GM12878 (cell line): Measurements from ENCODE around the gene SORCS2. TPM values are rescaled to one million over a fixed set of nuclear protein-coding genes. Genes with fewer than 3 reads are reported as not detected.

ENCODE experiments used
- ATAC-seq: fragments of 200-7000 bp; cut with Tn5 transposase; 3 replicates; pipeline ENCODE4 v1.9.1; 2020; ENCODE audit warnings: mild to moderate bottlenecking, moderate library complexity
- BruUV-seq: library from RNA; stranded (reverse); fragments of 400-500 nt; replicated peaks from 2 replicates; lab custom pipeline; 2021; lab: Mats Ljungman, UMichigan
- CTCF ChIA-PET: fragments of 300-600 bp; sonication (Branson Sonifier 250); formaldehyde crosslinking; extraction: SDS; loops from one replicate; lab custom pipeline; 2021; ENCODE audit warnings: inconsistent platforms; lab: Yijun Ruan, JAX
- POLR2A ChIA-PET: fragments of 350-600 bp; formaldehyde crosslinking; extraction: SDS; loops from one replicate; lab custom pipeline; 2021; ENCODE audit warnings: inconsistent platforms; lab: Charles Lee
- RAD21 ChIA-PET: fragments of 300-600 bp; sonication (Branson Sonifier 250); formaldehyde crosslinking; loops from one replicate; lab custom pipeline; 2023; ENCODE audit warnings: antibody characterized with exemption; ENCODE audit not compliant: unreplicated experiment; lab: Charles Lee
- SMC1A ChIA-PET: fragments of 300-600 bp; sonication (Branson Sonifier 250); formaldehyde crosslinking; loops from one replicate; lab custom pipeline; 2023; ENCODE audit not compliant: unreplicated experiment, uncharacterized antibody; lab: Charles Lee
- DNase-seq: peaks from one replicate; pipeline ENCODE4 v3.0.0-alpha.2; 2011; ENCODE audit warnings: low read depth, low spot score
- FAIRE-seq: peaks from 3 replicates; lab custom pipeline; 2011; peaks lifted over from hg19 to GRCh38; lab: Jason Lieb, UNC
- H2AFZ ChIP-seq: 2 replicates; pipeline ENCODE4 v1.6.0; 2011; ENCODE audit warnings: low read depth, low read length, control low read depth; ENCODE audit not compliant: control insufficient read depth
- H3K27ac ChIP-seq: 2 replicates; pipeline ENCODE4 v1.5.1; 2011; ENCODE audit warnings: control low read depth; ENCODE audit not compliant: control insufficient read depth, insufficient read depth
- H3K27me3 ChIP-seq, 2 experiments: replicated peaks in 1 of 2; 2 replicates each; pipeline versions ENCODE4 v1.6.0 to v1.6.1; 2011; ENCODE audit warnings: low read length in 1 of 2; ENCODE audit not compliant: control insufficient read depth in 2 of 2, insufficient read depth in 2 of 2
- H3K36me3 ChIP-seq, 2 experiments: 2 replicates each; pipeline ENCODE4 v1.5.1; 2011; ENCODE audit warnings: low read length in 1 of 2; ENCODE audit not compliant: control insufficient read depth in 2 of 2, insufficient read depth in 2 of 2
- H3K4me1 ChIP-seq: 2 replicates; pipeline ENCODE4 v1.6.1; 2011; ENCODE audit warnings: mild to moderate bottlenecking, low read length, moderate library complexity, mixed read lengths; ENCODE audit not compliant: control insufficient read depth, insufficient read depth
- H3K4me2 ChIP-seq: 2 replicates; pipeline ENCODE4 v1.6.0; 2011; ENCODE audit warnings: control low read depth; ENCODE audit not compliant: control insufficient read depth, insufficient read depth
- H3K4me3 ChIP-seq: fragments of 200-600 bp; sonication (generic); 2 replicates; pipeline ENCODE4 v1.5.1; 2016
- H3K79me2 ChIP-seq: 2 replicates; pipeline ENCODE4 v1.6.0; 2011; ENCODE audit warnings: low read length; ENCODE audit not compliant: control insufficient read depth, insufficient read depth
- H3K9ac ChIP-seq: 2 replicates; pipeline ENCODE4 v1.8.0; 2011; ENCODE audit warnings: low read length, control low read depth, mixed read lengths; ENCODE audit not compliant: control insufficient read depth, insufficient read depth
- H3K9me3 ChIP-seq: replicated peaks from 3 replicates; pipeline ENCODE4 v1.5.1; 2011; ENCODE audit warnings: mild to moderate bottlenecking, low read length; ENCODE audit not compliant: control insufficient read depth, insufficient read depth
- H4K20me1 ChIP-seq: 2 replicates; pipeline ENCODE4 v1.6.0; 2011; ENCODE audit not compliant: control insufficient read depth, insufficient read depth
- DPF2 ChIP-seq: fragments of 450-650 bp; IDR thresholded peaks from 2 replicates; pipeline ENCODE4 v1.6.1; 2017; ENCODE audit warnings: mild to moderate bottlenecking
- EZH2 ChIP-seq: IDR thresholded peaks from 2 replicates; pipeline ENCODE4 v1.6.1; 2012; ENCODE audit warnings: low read depth, mild to moderate bottlenecking, control low read depth, inconsistent platforms, low read length, borderline replicate concordance; ENCODE audit not compliant: control insufficient read depth
- HCFC1 ChIP-seq: fragments of 150-350 bp; IDR thresholded peaks from 2 replicates; pipeline ENCODE4 v1.6.1; 2014; ENCODE audit warnings: low read length
- HSF1 ChIP-seq: fragments of 150-350 bp; IDR thresholded peaks from 2 replicates; pipeline ENCODE4 v1.6.1; 2014; ENCODE audit warnings: mild to moderate bottlenecking, low read depth, low read length
- KDM1A ChIP-seq: fragments of 200-600 bp; sonication (generic); IDR thresholded peaks from 2 replicates; pipeline ENCODE4 v1.6.1; 2016; ENCODE audit warnings: borderline replicate concordance
- MTA2 ChIP-seq: fragments of 450-650 bp; IDR thresholded peaks from 2 replicates; pipeline ENCODE4 v1.6.1; 2016; ENCODE audit warnings: low read depth, mild to moderate bottlenecking, moderate library complexity
- MYC ChIP-seq: IDR thresholded peaks from 2 replicates; pipeline ENCODE4 v1.6.1; 2011; ENCODE audit warnings: mild to moderate bottlenecking, low read length, moderate library complexity, inconsistent platforms; ENCODE audit not compliant: insufficient read depth, insufficient replicate concordance, insufficient read length, severe bottlenecking
- NFXL1 ChIP-seq: fragments of 450-650 bp; IDR thresholded peaks from 2 replicates; pipeline ENCODE4 v1.6.1; 2017; ENCODE audit warnings: antibody characterized with exemption, mild to moderate bottlenecking, borderline replicate concordance
- POLR2A ChIP-seq: IDR thresholded peaks from 2 replicates; pipeline ENCODE4 v1.6.1; 2011; ENCODE audit warnings: low read depth, mild to moderate bottlenecking, low read length
- RCOR1 ChIP-seq: conservative IDR thresholded peaks from 2 replicates; pipeline ENCODE4 v1.6.1; 2012; ENCODE audit warnings: low read depth, low read length, improper control_type of control experiment
- SMAD1 ChIP-seq: fragments of 450-650 bp; IDR thresholded peaks from 2 replicates; pipeline ENCODE4 v1.6.1; 2018; ENCODE audit warnings: mild to moderate bottlenecking, low read depth; ENCODE audit not compliant: partially characterized antibody
- TAF1 ChIP-seq: IDR thresholded peaks from 2 replicates; pipeline ENCODE4 v1.6.1; 2011; ENCODE audit warnings: mild to moderate bottlenecking, low read depth, low read length, borderline replicate concordance
- ZNF207 ChIP-seq: fragments of 450-650 bp; IDR thresholded peaks from 2 replicates; pipeline ENCODE4 v1.6.1; 2014; ENCODE audit warnings: antibody characterized with exemption, mild to moderate bottlenecking, borderline replicate concordance
- WGBS: methylation state at CpG from one replicate; pipeline ENCODE4 v1.1.6; 2016; ENCODE audit warnings: low lambda C conversion rate; ENCODE audit not compliant: insufficient replicate concordance, insufficient coverage; ENCODE audit errors: missing lambda C conversion rate; 5-methylcytosine and 5-hydroxymethylcytosine counted together
- in situ Hi-C: fragments of 300-500 bp; cut with MboI; formaldehyde crosslinking; loops from 9 replicates; pipeline ENCODE4 v1.14.3; 2018; ENCODE audit warnings: mixed read lengths
- intact Hi-C: fragments of 100-400 bp; cut with micrococcal nuclease; formaldehyde crosslinking; loops from one replicate; pipeline ENCODE4 v1.14.2; 2022; ENCODE audit not compliant: unreplicated experiment
- polyA plus RNA-seq, 11 experiments: library from polyadenylated mRNA; depleted of rRNA in 4 of 11; unstranded in 6 of 11; stranded (reverse) in 5 of 11; fragments of >200 nt; fragmentation: Nextera tagmentation in 4 of 11; fragmentation: Illumina TruSeq in 1 of 11; extraction: Ambion mirVana in 4 of 11; extraction: Trizol in 1 of 11; gene quantifications; 1 replicate in 1 of 11; 2 replicates in 10 of 11; pipeline versions ENCODE4 v1.2.1 to v1.2.3, GENCODE V29; 2011 to 2016; ENCODE audit warnings: inconsistent platforms in 2 of 11, missing spikeins in 2 of 11, low read depth in 1 of 11
- total RNA-seq, 4 experiments: library from RNA; depleted of rRNA in 3 of 4; stranded (reverse); fragments of >200 nt in 3 of 4; fragmentation: Illumina TruSeq in 1 of 4; extraction: Trizol in 1 of 4; gene quantifications; 2 replicates each; pipeline versions ENCODE4 v1.2.1 to v1.2.3, GENCODE V29; 2013 to 2021

SORCS2 gene
- total and polyA plus RNA-seq, 10 of the 15 experiments (the other 5 are each of a cell fraction or from before 2014, with no cell fraction given), result 0.01 to 0.15 (median 0.05) TPM; not detected in 5

- no peak for DNase-seq
- FAIRE-seq, result no peak
- ATAC-seq, result no peak
- CTCF ChIA-PET, result no interaction called here
- Histone ChIP-seq H2AFZ (no peak overlapping the region), H3K36me3 (no peaks in the 10 kb centered on the region), H3K9me3 (no peaks in the 10 kb centered on the region), H3K9ac (no peak overlapping the region), H3K4me2 (no peak overlapping the region), H3K4me1 (no peaks in the 10 kb centered on the region), H3K4me3 (no peak overlapping the region), H3K27me3 (peaks cover 0 to 5% of the 10 kb centered on the region in 2 experiments; a peak in 2 of 4 replicates), H3K79me2 (no peaks in the 10 kb centered on the region), H3K27ac (no peak overlapping the region), H4K20me1 (no peaks in the 10 kb centered on the region)
- in situ Hi-C loops (no loop called here), intact Hi-C loops (no loop called here)
- POLR2A ChIA-PET, result no interaction called here
- WGBS, result 32% methylated on average over 15 of the region's 15 CpGs
- RAD21 ChIA-PET, result no interaction called here
- no TSS peak for BruUV-seq
- SMC1A ChIA-PET, result no interaction called here
- TF ChIP-seq HCFC1 (no peak), HSF1 (no peak), KDM1A (no peak)
Measured at GRCh38 chr4:7147261-7147660, 45.1 kb upstream of the SORCS2 start.

- no peak overlapping the region for H2AFZ ChIP-seq
- FAIRE-seq (no peak), ATAC-seq (no peak), DNase-seq (no peak)
- H3K4me1 ChIP-seq, result no peaks in the 10 kb centered on the region
- H3K79me2 ChIP-seq, result no peaks in the 10 kb centered on the region
- no peaks in the 10 kb centered on the region for H4K20me1 ChIP-seq
- BruUV-seq, result no TSS peak
- SMC1A ChIA-PET, result no interaction called here
- no peaks in the 10 kb centered on the region for H3K36me3 ChIP-seq
- WGBS, result 43% methylated on average over 10 of the region's 10 CpGs
- POLR2A ChIA-PET, result no interaction called here
- H3K27me3 ChIP-seq, result peaks cover 0 to 5% of the 10 kb centered on the region in 2 experiments; a peak in 2 of 4 replicates
- TF ChIP-seq NFXL1, result no peak
- TF ChIP-seq POLR2A, result no peak
- TF ChIP-seq MTA2, result no peak
- no peak for TF ChIP-seq SMAD1
- TF ChIP-seq RCOR1, result no peak
- TF ChIP-seq MYC, result no peak
- TF ChIP-seq TAF1, result no peak
- TF ChIP-seq DPF2, result no peak
- no peak for TF ChIP-seq EZH2
- no peak for TF ChIP-seq ZNF207
- TF ChIP-seq HCFC1, result no peak
- H3K9ac ChIP-seq, result no peak overlapping the region
- intact Hi-C loops (no loop called here), in situ Hi-C loops (no loop called here)
- CTCF ChIA-PET, result no interaction called here
- RAD21 ChIA-PET, result no interaction called here
- H3K4me3 ChIP-seq, result no peak overlapping the region
- no peaks in the 10 kb centered on the region for H3K9me3 ChIP-seq
- H3K4me2 ChIP-seq, result no peak overlapping the region
- no peak overlapping the region for H3K27ac ChIP-seq
Measured at GRCh38 chr4:7147661-7148310, 44.6 kb upstream of the SORCS2 start.
